Frontal cortex (tissue), 4 donors: ENCODE results near the gene AFG3L2. TPM values are rescaled to one million over a fixed set of nuclear protein-coding genes. Genes with fewer than 3 reads are reported as not detected.
A peak's percentile ranks its signal among the peaks of the same experiment; 100 is the strongest.

Source experiments
- DNase-seq, 2 donors: peaks; one replicate each; pipeline ENCODE4 v3.0.0; 2012; ENCODE audit warnings: low spot score in 2 of 2
- FAIRE-seq: peaks from 2 replicates; lab custom pipeline; 2012; peaks lifted over from hg19 to GRCh38; lab: Jason Lieb, UNC
- total RNA-seq: library from RNA; depleted of rRNA; stranded (reverse); fragments of >200 nt; gene quantifications from one replicate; pipeline ENCODE4 v1.2.3, GENCODE V29; 2014
- donor health status: control.
- donor health status: control.
- donor health status: control.

The AFG3L2 gene
- total RNA-seq, 1 donor from 2014 or later, result 33.8 TPM

DNA sequence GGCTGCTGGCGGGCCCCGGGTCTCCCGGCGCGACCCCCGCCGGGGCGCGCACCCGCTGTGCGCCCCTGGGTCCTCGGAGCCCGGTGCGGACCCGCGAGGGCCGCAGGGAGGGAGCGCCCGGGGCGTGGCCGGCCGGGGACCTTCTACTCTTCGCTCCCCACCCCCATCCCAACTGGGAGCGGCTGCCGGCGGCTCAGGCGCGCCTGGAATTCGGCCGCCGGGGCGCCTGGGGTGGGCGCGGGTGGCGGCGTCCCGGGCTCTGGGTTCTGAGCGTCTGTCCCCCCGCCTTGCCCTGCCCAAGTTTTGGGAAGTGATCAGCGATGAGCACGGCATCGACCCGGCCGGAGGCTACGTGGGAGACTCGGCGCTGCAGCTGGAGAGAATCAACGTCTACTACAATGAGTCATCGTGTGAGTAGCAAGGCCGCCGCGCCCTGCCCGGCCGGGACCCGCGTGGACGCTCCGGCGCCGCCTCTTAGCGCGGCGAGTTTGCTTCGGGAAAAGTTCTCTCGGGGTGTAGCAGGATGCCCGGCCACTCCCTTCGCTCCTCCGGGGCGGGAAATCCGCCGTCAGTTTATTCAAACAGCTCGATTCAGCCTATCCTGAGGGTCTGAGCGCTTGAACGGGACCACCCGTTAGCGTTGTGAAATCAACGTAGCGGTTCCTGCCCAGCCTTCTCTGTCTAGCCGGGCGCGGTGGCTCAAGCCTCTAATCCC lies 68.5 kb downstream of the AFG3L2 start:
- DNase-seq (peak; percentile 46 to 81), FAIRE-seq (no peak)

DNA sequence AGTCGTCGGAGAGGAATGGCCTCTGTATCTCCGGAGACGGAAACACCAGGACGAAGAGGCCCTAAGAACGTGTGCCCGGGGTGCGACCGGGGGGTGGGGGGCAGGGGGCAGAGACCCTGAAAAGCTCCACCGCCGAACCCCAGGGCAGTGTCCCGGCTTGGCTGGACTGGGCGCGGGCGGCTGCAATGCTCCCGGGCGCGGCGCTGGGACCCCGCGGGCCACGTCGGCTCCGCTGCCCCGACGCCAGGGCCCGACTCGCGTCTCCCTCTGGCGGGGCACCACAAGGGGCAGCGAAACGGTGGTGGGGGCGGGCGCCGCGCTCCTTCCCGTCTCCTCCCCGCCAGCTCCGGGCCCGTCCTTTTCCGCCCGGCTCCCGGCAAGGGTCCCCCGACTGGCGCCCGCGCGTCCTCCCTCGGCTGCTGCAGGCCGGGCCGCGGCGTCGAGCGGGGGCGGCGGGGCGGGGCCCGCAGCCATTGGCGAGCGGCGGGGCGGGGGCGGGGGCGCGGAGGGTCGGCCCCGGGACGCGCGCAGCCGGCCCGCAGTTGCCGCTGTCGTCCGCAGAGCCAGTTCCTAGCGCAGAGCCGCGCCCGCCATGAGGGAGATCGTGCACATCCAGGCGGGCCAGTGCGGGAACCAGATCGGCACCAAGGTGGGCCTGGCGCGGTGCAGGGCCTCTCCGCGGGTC lies 69.2 kb downstream of the AFG3L2 start, which contains the start of gene TUBB6:
Gene TUBB6, plus strand, starts transcription at position 541 of the 685 bp plus-strand sequence. Its CDS starts 52 bp downstream, at position 593.
- FAIRE-seq (no peak), DNase-seq (peak; percentile 61 to 77)

DNA sequence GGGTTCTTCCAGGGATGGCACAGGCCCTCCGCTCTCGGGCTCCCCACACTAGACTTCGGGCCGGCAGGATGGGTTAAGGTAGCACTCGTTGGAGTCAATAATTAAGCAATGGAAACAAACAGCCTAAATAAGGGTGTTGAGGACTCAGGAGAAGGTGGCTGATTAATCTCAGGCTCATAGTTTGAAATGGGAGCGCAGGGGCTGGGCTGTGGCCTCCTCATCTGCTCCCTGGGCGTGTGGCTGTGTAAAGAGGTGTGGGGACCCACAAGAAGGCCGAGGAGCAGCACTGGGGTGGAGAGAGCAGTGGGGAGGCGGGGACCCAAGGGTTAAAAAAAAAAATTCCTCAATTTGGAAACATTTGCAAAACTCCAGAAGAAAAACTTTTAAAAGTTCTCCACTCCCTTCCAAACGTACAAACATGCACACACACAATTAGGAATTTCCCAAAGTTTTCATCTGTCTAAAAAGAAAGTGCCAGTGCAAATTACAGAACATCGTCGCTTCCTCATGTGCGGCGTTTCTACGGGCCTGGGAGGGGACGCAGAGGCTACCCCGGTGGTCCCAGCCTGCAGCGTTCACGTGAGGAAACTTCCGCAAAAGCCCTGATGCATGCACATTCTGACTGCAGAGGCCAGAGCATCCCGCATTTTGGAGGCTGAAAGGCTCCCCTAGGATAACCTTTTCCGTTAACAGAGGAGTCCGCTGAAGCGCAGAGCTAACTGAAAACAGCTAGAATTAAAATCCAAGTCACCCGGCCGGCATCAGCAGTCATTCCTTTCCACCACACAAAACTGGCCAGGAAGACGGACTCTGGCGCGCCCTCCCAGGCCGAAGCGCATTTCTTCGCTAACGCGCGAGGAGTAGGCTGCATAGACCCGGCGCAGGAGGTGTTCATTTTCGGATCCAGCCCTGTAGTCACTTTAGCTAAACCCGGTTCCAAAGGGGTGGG lies 70.0 kb downstream of the AFG3L2 start:
- FAIRE-seq (no peak), DNase-seq (peak in 1 of 2 donors; percentile 35)

DNA sequence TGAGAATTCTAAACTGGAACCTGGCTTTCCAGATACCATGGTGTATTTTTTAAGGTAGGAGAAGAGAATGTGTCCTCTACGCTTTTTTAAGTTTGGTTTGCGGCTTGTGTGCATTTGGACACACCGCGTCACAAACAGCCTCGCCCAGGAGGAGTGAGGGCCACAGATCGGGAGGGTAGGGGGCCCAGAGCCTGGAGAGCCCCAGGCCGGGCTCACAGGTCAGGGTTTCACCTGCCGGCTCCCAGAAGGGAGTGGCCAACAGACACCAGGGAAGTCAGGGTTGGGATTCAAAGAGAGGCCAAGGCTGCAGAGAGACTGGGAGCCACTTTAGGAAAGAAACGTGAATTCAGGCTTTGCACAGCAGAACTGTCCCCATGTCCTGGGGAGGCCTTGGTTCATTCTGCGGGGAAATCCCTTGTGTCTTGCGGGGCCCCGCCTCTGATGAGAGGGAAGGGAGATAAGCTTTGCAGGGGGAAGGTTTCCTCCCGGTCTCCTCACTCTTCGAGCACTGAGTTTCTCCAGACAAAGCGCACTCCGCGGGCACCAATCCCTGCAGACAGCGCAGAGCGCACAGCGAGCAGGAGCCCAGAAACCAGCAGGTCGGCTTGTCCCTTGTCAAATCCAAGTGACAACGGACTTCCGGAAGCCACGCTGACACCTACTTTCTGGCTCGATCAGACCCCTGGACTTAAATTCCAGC lies 70.9 kb downstream of the AFG3L2 start:
- no peak for DNase-seq

DNA sequence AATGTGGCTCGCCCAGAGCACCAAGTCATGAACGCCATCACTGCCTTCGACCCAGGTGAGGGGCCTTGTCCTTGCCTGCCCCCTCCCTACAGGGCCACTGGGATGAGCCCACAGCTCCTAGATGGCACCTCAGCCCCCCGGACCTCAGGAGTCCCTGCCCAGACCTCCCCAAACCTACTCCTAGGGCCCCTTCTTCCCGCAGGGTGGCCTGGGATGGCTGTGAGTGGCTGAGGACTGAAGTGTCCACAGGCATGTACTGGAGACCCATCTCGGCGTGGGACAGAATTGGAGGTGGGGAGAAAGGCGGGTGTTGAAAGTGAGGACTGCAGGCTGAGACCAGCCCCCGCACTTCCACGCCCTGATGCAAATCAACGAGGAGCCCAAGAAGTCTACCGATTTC lies 71.8 kb downstream of the AFG3L2 start:
- no peak for DNase-seq

More for the DNA sequence above, 70.9 kb downstream of the AFG3L2 start:
- no peak for FAIRE-seq

DNA sequence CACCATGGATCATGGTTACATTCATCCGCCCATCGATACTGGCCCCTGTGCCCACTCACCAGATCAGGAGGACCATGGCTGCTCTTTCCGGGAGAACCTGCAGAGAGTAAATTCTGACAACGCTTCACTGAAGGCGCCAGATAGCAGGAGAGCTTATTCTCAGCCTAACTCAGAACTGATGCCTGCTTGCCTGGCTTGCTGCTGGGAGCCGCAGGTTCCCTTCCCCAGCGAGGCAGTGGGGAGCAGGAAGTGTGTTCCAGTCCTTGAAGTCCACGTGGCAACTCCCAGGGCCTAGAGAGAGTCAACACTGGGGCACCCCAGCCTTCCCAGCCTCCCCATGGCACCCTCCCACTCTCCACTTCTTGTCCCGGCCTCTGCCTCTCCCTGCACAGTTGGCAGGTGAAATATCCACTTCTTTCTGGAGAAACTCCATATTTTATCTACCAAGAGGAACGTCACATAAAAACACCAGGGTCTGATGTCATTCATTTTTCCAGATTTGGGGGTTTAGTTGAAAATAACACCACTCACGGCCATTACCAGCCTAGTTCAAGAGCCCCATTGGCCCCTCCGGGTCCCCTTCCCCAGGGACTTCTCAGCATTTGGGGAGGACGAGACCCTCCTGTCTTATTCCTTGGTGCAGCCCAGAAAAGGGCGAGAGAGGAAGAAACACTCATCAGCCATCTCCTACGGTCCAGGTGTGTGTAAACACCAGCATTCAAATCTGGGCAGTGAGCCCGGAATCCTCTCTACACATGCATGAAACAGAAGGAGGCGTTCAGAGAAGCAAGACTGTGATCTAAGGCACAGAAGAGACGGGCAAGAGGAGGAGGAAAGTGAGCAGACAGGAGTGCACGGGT lies 72.4 kb downstream of the AFG3L2 start:
- no peak for DNase-seq
- no peak for FAIRE-seq

More for the DNA sequence above, 71.8 kb downstream of the AFG3L2 start:
- FAIRE-seq, result no peak

DNA sequence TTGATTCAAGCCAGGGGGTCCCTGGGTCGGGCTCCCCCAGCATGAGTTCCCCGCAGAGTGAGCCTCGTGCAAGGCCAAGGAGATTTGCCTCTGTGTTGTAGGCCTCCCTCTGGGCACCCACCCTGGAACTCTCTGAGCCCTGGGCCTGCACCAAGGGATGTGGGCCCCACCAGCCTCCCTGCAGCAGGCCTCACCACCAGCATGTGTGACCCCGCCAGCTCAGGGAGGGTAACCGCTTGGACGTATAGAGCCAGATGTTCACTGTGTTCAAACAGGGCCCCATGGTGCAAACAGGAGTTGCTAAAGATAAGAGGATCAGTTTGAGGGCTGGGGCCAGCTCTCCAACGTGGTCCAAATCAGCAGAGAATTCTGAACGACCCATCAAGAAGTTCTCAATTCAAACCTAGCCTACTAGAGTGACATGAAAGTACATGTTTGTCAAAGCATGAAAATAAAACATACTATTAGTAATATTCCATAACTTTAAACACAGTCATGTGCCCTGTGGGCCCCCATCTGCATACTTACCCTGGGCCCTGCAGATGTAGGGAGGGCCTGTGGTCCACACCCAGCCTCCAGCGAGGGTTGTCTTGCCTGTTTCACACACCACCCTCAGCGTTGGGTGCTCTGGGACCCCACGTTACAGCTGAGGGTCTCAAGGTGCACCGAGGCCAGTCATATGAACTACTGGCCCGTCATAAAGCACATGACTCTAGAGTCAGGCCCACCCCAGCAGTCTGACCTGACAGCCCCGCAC lies 74.5 kb downstream of the AFG3L2 start:
- FAIRE-seq (no peak), DNase-seq (no peak)

DNA sequence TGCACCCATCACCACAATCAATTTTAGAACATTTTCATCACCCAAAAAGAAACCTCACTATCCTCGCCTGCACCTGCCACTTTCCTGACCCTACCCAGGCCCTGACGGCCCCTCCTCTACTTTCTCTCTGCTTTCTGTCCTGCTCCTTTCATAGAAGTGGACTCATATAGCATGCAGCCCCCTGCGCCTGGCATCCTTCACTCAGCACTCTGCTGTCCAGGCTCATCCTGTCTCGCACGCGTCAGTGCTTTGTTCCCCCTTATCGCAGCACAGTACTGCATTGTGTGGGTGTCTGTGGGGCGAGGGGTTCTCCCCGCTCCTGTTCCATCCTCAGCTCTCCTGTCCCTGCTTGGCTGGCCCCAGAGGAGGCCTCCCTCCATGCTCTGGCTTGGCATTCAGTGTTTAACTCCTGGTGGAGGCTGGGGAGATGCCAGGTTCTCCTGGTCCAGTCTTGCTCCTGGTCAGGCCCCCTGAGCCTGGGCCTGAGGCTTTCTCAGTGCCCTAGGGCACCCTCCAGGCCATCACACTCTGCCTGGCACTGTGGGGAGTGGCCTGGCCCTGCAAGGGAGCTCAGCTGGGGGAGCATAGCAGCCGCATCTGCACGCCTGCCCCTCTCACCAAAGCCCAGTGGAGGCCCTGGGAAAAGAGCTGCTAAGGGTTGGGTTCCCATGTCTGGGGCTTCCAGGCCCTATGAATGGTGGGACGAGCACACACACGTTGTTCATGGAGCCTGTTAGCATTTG lies 75.6 kb downstream of the AFG3L2 start:
- no peak for DNase-seq
- no peak for FAIRE-seq

DNA sequence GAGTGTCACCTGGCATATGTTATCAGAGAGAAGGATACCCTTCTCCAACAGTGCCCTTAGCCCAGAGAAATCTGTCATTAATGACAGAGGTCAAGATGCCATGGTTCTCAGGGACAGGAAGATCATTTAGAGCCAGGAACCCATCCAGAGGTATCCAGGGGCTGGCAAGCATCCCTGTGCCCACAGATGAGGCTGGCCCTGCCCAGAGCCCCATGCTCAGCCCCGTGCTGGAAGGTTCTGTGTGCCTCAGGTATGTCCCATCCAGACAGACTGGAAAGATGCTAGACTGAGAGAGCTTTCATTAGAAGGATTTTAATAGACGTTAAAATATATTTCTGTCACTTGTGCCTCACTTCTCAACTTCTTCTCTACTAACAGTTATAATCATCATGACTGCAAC lies 77.2 kb downstream of the AFG3L2 start:
- no peak for FAIRE-seq
- DNase-seq, result no peak

DNA sequence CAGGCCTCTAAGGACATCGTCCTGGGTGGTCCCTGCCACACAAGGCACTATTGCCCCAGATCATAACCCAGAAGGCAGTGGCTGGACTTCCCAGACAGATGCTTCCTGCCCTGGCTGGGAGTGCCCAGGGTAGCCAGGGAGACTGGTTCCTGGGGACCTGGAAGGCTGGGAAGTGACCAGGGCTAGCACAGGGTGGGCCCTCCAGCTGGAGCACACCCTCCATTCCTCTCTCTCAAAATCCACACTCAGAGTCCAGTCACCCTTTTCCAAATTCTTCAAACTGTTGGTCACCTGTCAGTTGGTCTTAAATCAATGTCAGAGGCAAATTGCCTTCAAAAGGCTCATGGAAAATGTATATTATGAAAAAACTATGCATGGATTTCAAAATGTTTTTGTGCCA lies 80.6 kb downstream of the AFG3L2 start:
- DNase-seq (no peak), FAIRE-seq (no peak)

DNA sequence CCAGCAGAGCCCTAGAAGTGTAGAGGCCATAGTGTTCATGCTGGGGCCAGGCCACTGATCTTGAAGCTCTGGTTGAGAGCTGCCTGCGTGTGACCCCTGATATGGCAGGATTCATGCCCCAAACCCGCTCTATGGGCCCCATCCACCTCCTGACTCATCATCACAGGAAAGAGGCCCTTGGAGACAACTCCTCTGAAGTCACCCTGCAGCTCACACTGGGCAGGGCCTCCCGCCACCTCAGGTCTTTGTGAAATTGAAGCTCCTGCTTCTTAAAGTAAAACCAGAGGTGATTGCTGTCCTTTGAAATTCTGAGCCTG lies 81.0 kb downstream of the AFG3L2 start:
- no peak for FAIRE-seq

DNA sequence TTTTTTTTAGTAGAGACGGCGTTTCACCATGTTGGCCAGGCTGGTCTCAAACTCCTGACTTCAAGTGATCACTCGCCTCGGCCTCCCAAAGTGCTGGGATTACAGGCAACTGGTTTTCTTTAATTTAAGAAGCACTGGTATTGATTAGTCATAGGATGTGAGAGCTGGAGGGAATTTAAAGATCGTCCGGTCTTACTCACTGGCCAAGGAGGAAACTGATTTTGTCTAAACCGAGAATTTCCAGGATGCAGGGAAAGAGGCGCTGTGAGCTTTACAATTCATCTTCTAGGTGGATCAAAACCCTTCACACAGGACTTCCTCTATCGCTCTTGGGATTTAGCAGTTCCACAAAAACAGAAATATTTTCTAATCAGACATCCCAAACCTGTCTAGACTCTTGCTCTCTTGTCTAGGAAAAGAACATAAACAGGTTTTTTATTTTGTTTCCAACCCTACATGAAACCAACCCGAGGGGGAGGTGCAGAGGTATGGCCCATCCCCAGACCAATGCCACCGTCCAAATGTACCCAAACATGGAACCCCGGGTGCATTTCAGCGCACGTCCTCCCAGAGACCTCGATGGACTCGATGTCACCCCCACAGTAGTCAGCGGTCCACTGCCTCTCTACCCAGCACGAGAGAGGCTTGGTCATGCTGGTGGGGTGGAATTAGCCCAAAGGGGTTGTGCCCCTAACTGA lies 81.5 kb downstream of the AFG3L2 start:
- DNase-seq (no peak), FAIRE-seq (no peak)

More for the DNA sequence above, 81.0 kb downstream of the AFG3L2 start:
- no peak for DNase-seq

DNA sequence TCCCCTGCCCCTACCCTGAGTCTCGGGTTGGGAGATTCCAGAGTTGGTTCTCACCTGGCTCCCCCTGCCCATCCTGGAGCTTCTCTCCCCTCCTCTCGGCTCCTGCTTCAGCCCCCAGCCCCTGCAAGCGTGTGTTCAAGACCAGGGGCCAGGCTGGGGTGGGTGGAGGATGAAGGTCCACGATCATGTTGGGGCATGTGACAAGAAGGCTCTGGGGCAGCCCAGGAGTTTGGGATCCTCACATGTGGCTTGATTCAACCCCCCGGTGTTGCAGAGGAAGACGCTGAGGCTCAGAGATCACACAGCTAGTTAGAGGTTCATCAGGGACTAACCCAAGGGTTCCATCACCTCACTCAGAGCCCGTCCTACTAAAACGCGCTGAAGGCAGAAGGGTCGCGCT lies 83.2 kb downstream of the AFG3L2 start:
- FAIRE-seq, result no peak
- no peak for DNase-seq

DNA sequence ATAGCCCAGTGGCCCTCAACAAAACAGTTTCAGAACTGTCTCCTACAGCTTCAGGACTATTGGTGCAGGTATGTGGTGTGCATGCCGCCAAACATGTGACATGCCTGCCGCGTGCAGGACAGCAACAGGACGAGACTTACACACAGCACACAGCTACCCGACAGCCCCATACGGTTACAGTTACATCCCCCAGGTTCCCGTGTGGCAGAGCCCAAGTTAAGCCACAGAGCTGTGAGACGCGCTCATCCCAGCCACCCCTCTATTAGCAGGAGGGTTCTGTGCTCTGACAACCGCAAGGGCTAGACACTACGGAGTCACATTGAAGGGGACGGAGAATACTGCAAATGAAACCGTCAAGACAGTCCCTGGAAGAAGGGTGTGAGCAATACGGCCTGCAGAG lies 85.3 kb downstream of the AFG3L2 start:
- FAIRE-seq (no peak), DNase-seq (no peak)

DNA sequence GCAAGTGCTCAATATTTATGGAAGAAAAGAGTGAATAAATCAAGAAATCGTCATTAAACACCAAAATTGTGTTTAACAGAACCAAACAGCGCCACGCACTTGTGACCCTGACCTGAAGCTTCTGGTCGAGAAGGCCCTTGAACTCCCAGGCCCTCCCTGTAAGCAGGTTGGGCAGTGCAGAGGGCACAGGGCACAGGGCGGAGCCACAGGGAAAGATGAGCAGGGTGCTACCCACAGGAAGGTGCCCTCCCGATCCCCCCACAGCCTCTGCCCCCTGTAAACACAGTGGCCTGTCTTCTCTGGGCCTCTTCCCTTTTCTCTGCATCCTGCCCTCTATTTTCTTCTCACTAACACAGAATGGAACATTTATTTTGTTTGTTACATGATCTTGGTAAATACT lies 85.9 kb downstream of the AFG3L2 start:
- DNase-seq, result no peak

DNA sequence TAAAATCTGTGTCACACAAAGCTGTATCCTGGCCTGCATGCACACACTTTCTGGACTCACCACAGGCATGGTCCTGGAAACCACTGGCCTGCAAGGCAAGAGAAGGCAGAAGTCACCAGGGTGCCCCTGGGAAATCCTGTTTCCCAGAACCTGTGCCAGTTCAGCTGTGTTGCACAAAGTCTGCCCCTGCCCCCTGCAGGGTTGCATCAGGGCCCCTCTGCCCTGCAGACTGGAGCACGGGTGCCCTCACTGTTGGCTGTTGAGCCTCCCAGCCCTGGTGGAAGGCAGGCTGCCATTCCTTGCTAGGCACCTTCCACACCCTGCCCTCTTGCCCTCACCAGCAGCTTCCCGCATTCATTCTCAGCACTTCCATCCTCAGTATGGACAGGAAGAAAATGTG lies 86.9 kb downstream of the AFG3L2 start:
- FAIRE-seq (no peak), DNase-seq (no peak)

More for the DNA sequence above, 85.9 kb downstream of the AFG3L2 start:
- no peak for FAIRE-seq

DNA sequence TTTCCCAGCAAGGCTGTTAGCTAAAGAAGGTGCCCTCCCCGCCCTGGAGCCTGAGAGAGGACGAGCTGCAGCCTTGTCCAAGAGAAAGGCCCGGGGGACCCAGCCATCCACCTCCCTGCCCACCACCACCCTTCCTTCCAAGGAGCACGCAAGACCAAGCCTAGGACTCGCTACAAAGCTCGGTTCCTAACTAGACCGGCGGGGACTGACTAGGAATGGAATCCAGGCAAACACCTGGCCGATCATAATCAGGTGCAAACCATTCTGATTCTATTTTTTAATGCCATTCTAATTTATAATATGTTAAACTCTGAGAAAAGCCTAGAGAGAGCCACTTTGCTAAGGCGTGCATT lies 88.6 kb downstream of the AFG3L2 start:
- DNase-seq (no peak), FAIRE-seq (no peak)
